ENCODE measurements around the gene CRISPLD2.

DNA sequence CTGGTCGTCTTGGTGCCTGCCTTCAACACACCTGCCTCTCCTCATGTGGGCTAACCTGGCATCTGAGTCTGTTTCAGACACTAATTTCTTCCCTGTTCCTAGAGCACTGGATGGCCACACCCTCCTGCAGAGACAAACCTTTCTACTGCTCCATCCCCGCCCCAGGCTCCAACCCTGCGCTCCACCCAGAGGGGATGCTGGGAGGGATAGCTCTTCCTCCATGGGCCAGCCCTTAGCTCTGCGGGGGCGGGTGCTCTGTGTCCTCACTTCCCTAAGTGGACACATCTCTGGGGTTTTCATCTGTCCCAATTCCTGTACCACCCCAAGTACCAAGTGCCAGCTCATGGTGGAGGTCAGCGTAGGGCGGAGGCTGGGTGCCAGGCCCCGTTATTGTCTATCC is 11.0 kb upstream of the CRISPLD2 start:
- TF ChIP-seq, protein P1, sequence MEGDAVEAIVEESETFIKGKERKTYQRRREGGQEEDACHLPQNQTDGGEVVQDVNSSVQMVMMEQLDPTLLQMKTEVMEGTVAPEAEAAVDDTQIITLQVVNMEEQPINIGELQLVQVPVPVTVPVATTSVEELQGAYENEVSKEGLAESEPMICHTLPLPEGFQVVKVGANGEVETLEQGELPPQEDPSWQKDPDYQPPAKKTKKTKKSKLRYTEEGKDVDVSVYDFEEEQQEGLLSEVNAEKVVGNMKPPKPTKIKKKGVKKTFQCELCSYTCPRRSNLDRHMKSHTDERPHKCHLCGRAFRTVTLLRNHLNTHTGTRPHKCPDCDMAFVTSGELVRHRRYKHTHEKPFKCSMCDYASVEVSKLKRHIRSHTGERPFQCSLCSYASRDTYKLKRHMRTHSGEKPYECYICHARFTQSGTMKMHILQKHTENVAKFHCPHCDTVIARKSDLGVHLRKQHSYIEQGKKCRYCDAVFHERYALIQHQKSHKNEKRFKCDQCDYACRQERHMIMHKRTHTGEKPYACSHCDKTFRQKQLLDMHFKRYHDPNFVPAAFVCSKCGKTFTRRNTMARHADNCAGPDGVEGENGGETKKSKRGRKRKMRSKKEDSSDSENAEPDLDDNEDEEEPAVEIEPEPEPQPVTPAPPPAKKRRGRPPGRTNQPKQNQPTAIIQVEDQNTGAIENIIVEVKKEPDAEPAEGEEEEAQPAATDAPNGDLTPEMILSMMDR (IDR thresholded peaks at IDR 0.05; ENCODE audit: low read length): no peak
- TF ChIP-seq EZH2phosphoT487 (IDR thresholded peaks at IDR 0.05; ENCODE audit: low read length) (no peak), EZH2 (optimal IDR thresholded peaks at IDR 0.05; ENCODE audit: low read depth, low read length) (no peak)
